Measurements from ENCODE around the gene BCAS3.
A peak's percentile ranks its signal among the peaks of the same experiment; 100 is the strongest.

Gene BCAS3

GRCh38 chr17:61392679-61393078 is 715.0 kb downstream of the BCAS3 start:
- DNase-seq: no peak

GRCh38 chr17:61393550-61393903 is 715.9 kb downstream of the BCAS3 start:
- DNase-seq: no peak

GRCh38 chr17:61393904-61394629 is 716.4 kb downstream of the BCAS3 start:
- DNase-seq: no peak

GRCh38 chr17:61394630-61395408 is 717.2 kb downstream of the BCAS3 start:
- DNase-seq: no peak

GRCh38 chr17:61395409-61395982 is 717.8 kb downstream of the BCAS3 start:
- DNase-seq: no peak

GRCh38 chr17:61395983-61396585 is 718.4 kb downstream of the BCAS3 start:
- DNase-seq: no peak

GRCh38 chr17:61396586-61397085 is 719.0 kb downstream of the BCAS3 start:
- DNase-seq: no peak

GRCh38 chr17:61397086-61397842 is 719.6 kb downstream of the BCAS3 start:
- DNase-seq: no peak

GRCh38 chr17:61398721-61399130 is 721.1 kb downstream of the BCAS3 start:
- no peak for DNase-seq

GRCh38 chr17:61399131-61400065 is 721.7 kb downstream of the BCAS3 start, which contains the start of gene TBX2:
TBX2 (plus strand) TSS chr17:61399843; CDS start chr17:61400177, 334 bp downstream.
- peak; percentile 76 for DNase-seq

GRCh38 chr17:61400066-61400716 is 722.5 kb downstream of the BCAS3 start:
- DNase-seq: peak; percentile 42

- DNase-seq: no peak
These were observed 723.2 kb downstream of the BCAS3 start for GRCh38 chr17:61400717-61401388.

- DNase-seq: no peak
These were observed 723.9 kb downstream of the BCAS3 start for GRCh38 chr17:61401389-61402072.

- DNase-seq: no peak
These were observed 724.5 kb downstream of the BCAS3 start for GRCh38 chr17:61402073-61402541.

- DNase-seq: no peak
These were observed 725.5 kb downstream of the BCAS3 start for GRCh38 chr17:61402978-61403800.

GRCh38 chr17:61403801-61404662 is 726.4 kb downstream of the BCAS3 start:
- DNase-seq: no peak

GRCh38 chr17:61404663-61404912 is 726.9 kb downstream of the BCAS3 start:
- no peak for DNase-seq
